Upper lobe of left lung (tissue), 6 donors: ENCODE data around the gene GTF2IRD1. TPM values are rescaled to one million over a fixed set of nuclear protein-coding genes. Genes with fewer than 3 reads are reported as not detected.

Source experiments
- ATAC-seq, 2 donors: fragments of 200-7000 bp; cut with Tn5 transposase; one replicate each; pipeline ENCODE4 v1.9.1; 2022; ENCODE audit warnings: mild to moderate bottlenecking in 2 of 2, moderate library complexity in 2 of 2; ENCODE audit not compliant: low FRiP score in 2 of 2
- DNase-seq, 2 donors: peaks; one replicate each; pipeline ENCODE4 v3.0.0-alpha.2; 2019 to 2020
- H3K27ac ChIP-seq, 4 donors: fragments of 200-600 bp; sonication (generic); one replicate each; pipeline ENCODE4 v1.5.1; 2016 to 2019
- H3K27me3 ChIP-seq, 4 donors: fragments of 200-600 bp; sonication (generic); one replicate each; pipeline ENCODE4 v1.5.1; 2017 to 2019
- H3K36me3 ChIP-seq, 4 donors: fragments of 200-600 bp; sonication (generic); one replicate each; pipeline ENCODE4 v1.5.1; 2016 to 2019
- H3K4me1 ChIP-seq, 4 donors: fragments of 200-600 bp; sonication (generic); one replicate each; pipeline ENCODE4 v1.5.1; 2018 to 2019
- H3K4me3 ChIP-seq, 4 donors: fragments of 200-600 bp; sonication (generic); one replicate each; pipeline ENCODE4 v1.5.1; 2017 to 2019; ENCODE audit warnings: mild to moderate bottlenecking in 2 of 4, moderate library complexity in 1 of 4
- H3K9me3 ChIP-seq, 4 donors: fragments of 200-600 bp; sonication (generic); one replicate each; pipeline ENCODE4 v1.5.1; 2018 to 2019
- EP300 ChIP-seq, 4 donors: sonication (generic); formaldehyde crosslinking; IDR thresholded peaks; one replicate each; pipeline ENCODE4 v1.5.1; 2017; ENCODE audit warnings: antibody characterized with exemption in 4 of 4, control low read depth in 2 of 4
- POLR2A ChIP-seq, 4 donors: fragments of 450-650 bp; IDR thresholded peaks; one replicate each; pipeline ENCODE4 v1.5.1; 2016 to 2017; ENCODE audit warnings: antibody characterized with exemption in 4 of 4, mild to moderate bottlenecking in 2 of 4
- POLR2AphosphoS5 ChIP-seq, 2 donors: sonication (generic); formaldehyde crosslinking; IDR thresholded peaks; one replicate each; pipeline ENCODE4 v1.5.1; 2017; ENCODE audit warnings: antibody characterized with exemption in 2 of 2
- WGBS, 2 donors: methylation state at CpG; one replicate each; pipeline ENCODE4 v1.1.5; 2017 to 2018; 5-methylcytosine and 5-hydroxymethylcytosine counted together
- total RNA-seq, 6 donors: library from RNA; depleted of rRNA in 4 of 6; stranded (reverse); fragments of >200 nt in 4 of 6; gene quantifications; one replicate each; pipeline versions ENCODE4 v1.1.0 to v1.2.1, GENCODE V29; 2016 to 2021
- TF ChIP-seq, protein P1 (sequence below), 6 experiments: fragments of 450-650 bp in 4 of 6; fragments of 200-600 bp in 2 of 6; sonication (generic) in 2 of 6; IDR thresholded peaks; one replicate each; pipeline ENCODE4 v1.5.1; 2016 to 2019; ENCODE audit warnings: antibody characterized with exemption in 6 of 6
- donor health status: DM: no; HTN: no; CAD: no; lungs with moderate emphysema.
- donor health status: DM: no; HTN: yes; CAD: no; lungs with severe emphysema.

Gene GTF2IRD1
- total RNA-seq, 6 donors from 2014 or later: 16.4 to 41.9 (median 28.1) TPM

- H3K4me3 ChIP-seq: no peak overlapping the region
- ATAC-seq (no peak), DNase-seq (no peak)
- H3K36me3 ChIP-seq: no peaks in the 10 kb centered on the region
- H3K9me3 ChIP-seq: no peaks in the 10 kb centered on the region
- no peaks in the 10 kb centered on the region for H3K27me3 ChIP-seq
- 83 to 85% methylated on average over 5 of the region's 5 CpGs for WGBS, 2 donors
- H3K27ac ChIP-seq: peak overlapping the region in 2 of 4 donors; percentile 35 to 91
- H3K4me1 ChIP-seq: peaks cover 17 to 28% (median 20%) of the 10 kb centered on the region in 4 donors
- TF ChIP-seq POLR2A (IDR thresholded peaks at IDR 0.05) (no peak), POLR2AphosphoS5 (IDR thresholded peaks at IDR 0.05) (no peak), EP300 (IDR thresholded peaks at IDR 0.05) (no peak)
- TF ChIP-seq, protein P1, sequence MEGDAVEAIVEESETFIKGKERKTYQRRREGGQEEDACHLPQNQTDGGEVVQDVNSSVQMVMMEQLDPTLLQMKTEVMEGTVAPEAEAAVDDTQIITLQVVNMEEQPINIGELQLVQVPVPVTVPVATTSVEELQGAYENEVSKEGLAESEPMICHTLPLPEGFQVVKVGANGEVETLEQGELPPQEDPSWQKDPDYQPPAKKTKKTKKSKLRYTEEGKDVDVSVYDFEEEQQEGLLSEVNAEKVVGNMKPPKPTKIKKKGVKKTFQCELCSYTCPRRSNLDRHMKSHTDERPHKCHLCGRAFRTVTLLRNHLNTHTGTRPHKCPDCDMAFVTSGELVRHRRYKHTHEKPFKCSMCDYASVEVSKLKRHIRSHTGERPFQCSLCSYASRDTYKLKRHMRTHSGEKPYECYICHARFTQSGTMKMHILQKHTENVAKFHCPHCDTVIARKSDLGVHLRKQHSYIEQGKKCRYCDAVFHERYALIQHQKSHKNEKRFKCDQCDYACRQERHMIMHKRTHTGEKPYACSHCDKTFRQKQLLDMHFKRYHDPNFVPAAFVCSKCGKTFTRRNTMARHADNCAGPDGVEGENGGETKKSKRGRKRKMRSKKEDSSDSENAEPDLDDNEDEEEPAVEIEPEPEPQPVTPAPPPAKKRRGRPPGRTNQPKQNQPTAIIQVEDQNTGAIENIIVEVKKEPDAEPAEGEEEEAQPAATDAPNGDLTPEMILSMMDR (IDR thresholded peaks at IDR 0.05): no peak
These were observed 3.3 kb downstream of the GTF2IRD1 start for GRCh38 chr7:74457007-74457406.

DNA sequence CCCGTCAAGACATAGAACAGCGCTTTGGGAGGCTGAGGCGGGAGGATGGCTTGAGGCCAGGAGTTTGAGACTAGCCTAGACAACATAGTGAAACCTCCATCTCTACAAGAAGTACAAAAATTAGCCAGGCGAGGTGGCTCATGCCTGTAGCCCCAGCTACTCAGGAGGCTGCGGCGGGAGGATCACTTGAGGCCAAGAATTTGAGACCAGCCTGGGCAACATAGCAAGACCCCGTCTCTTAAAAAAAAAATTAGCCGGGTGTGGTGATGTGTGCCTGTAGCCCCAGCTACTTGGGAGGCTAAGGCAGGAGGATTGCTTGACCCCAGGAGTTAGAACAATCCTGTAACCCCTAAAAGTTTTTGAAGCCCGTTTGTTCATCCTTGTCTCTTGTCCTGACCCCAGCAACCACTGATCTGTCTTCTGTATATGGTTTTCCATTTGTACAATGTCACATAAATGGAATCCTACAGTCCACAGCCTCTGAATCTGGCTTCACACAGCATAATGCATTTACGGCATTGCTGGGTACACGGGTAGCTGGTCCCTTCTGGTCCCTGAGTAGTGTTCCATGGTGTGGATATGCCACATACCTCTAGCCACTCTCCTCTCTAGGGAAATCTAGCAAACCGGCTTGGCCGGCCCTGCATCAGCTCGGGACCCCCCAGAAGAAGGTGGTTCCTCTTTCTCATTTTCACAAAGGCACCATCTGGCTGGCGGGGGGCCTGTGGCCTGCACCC, 8.4 kb downstream of the GTF2IRD1 start:
- ATAC-seq (no peak), DNase-seq (no peak)
- no peak overlapping the region for H3K27ac ChIP-seq
- TF ChIP-seq POLR2AphosphoS5 (IDR thresholded peaks at IDR 0.05): no peak
- TF ChIP-seq, protein P1 (IDR thresholded peaks at IDR 0.05): no peak
- no peak for TF ChIP-seq EP300 (IDR thresholded peaks at IDR 0.05)
- TF ChIP-seq POLR2A (IDR thresholded peaks at IDR 0.05): no peak
- peaks cover 0 to 14% (median 2%) of the 10 kb centered on the region in 4 donors for H3K4me1 ChIP-seq
- no peaks in the 10 kb centered on the region for H3K9me3 ChIP-seq
- H3K27me3 ChIP-seq: no peaks in the 10 kb centered on the region
- H3K4me3 ChIP-seq: no peak overlapping the region
- WGBS, 2 donors: 86 to 91% methylated on average over 14 to 15 of the region's 15 CpGs
- H3K36me3 ChIP-seq: no peaks in the 10 kb centered on the region

DNA sequence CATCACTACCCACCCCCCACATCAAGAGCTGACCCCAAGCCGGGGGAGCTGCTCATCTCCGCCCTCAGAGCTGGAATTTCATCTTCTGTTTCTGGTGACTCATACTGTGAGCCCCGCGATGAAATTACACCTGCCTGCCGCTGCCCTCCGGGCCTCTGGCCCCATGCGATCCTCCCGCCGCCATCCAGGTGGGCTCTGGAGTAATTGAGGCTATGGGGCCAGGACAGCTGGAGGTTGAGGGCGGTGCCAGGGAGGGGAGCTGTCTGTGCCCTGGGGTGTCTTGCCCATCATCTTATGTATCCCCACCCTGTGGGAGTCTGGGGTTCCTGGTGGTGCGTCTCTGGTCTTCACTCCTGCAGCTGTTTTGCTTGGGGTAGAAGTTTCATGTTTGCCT, 9.0 kb downstream of the GTF2IRD1 start:
- no peak overlapping the region for H3K27ac ChIP-seq
- no peak for DNase-seq
- ATAC-seq: no peak

GRCh38 chr7:74464931-74465886, 11.5 kb downstream of the GTF2IRD1 start:
- TF ChIP-seq EP300 (IDR thresholded peaks at IDR 0.05): no peak
- TF ChIP-seq POLR2A (IDR thresholded peaks at IDR 0.05): no peak
- TF ChIP-seq POLR2AphosphoS5 (IDR thresholded peaks at IDR 0.05): no peak
- TF ChIP-seq, protein P1 (IDR thresholded peaks at IDR 0.05): no peak
- Histone ChIP-seq H3K4me1 (peaks cover 0 to 14% (median 2%) of the 10 kb centered on the region in 4 donors), H3K27me3 (no peaks in the 10 kb centered on the region), H3K9me3 (no peaks in the 10 kb centered on the region), H3K27ac (no peak overlapping the region), H3K36me3 (no peaks in the 10 kb centered on the region), H3K4me3 (no peak overlapping the region)
- peak in 1 of 2 donors; percentile 58 for DNase-seq
- ATAC-seq: no peak
- WGBS, 2 donors: 76 to 83% methylated on average over 5 to 7 of the region's 7 CpGs

More for the DNA sequence above, 9.0 kb downstream of the GTF2IRD1 start:
- TF ChIP-seq EP300 (IDR thresholded peaks at IDR 0.05) (no peak), POLR2AphosphoS5 (IDR thresholded peaks at IDR 0.05) (no peak), POLR2A (IDR thresholded peaks at IDR 0.05) (no peak)
- TF ChIP-seq, protein P1 (IDR thresholded peaks at IDR 0.05): no peak
- 78 to 88% methylated on average over 9 to 11 of the region's 11 CpGs for WGBS, 2 donors
- no peaks in the 10 kb centered on the region for H3K36me3 ChIP-seq
- H3K4me3 ChIP-seq: no peak overlapping the region
- H3K4me1 ChIP-seq: peaks cover 0 to 14% (median 2%) of the 10 kb centered on the region in 4 donors
- no peaks in the 10 kb centered on the region for H3K9me3 ChIP-seq
- no peaks in the 10 kb centered on the region for H3K27me3 ChIP-seq
